HepG2 (cell line): ENCODE measurements around the gene COPS7A. TPM values are rescaled to one million over a fixed set of nuclear protein-coding genes. Genes with fewer than 3 reads are reported as not detected.

Source experiments
- ASH2L ChIP-seq: fragments of 300-600, 200-600 bp; sonication (generic); IDR thresholded peaks from 2 replicates; pipeline ENCODE4 v1.7.0; 2017; ENCODE audit warnings: low read depth, mild to moderate bottlenecking, moderate library complexity, mixed read lengths, low read length; ENCODE audit not compliant: insufficient read length
- ATRX ChIP-seq: sonication (generic); formaldehyde crosslinking; IDR thresholded peaks from 2 replicates; pipeline ENCODE4 v1.4.0; 2020; ENCODE audit warnings: missing genetic modification reagents, borderline replicate concordance
- FOXK1 ChIP-seq: sonication (generic); formaldehyde crosslinking; IDR thresholded peaks from 2 replicates; pipeline ENCODE4 v1.4.0; 2020; ENCODE audit warnings: low read depth, missing genetic modification reagents, borderline replicate concordance
- GZF1 ChIP-seq: sonication (generic); formaldehyde crosslinking; IDR thresholded peaks from 2 replicates; pipeline ENCODE4 v1.5.1; 2020; ENCODE audit warnings: mild to moderate bottlenecking, missing genetic modification reagents
- KDM5A ChIP-seq: fragments of 200-600 bp; sonication (generic); IDR thresholded peaks from 2 replicates; pipeline ENCODE4 v1.7.0; 2018; ENCODE audit warnings: antibody characterized with exemption, mild to moderate bottlenecking, low read length, borderline replicate concordance
- POLR2A ChIP-seq, 2 experiments: IDR thresholded peaks; 2 replicates each; pipeline ENCODE4 v1.6.1; 2011; ENCODE audit warnings: low read depth in 2 of 2, low read length in 2 of 2, mild to moderate bottlenecking in 1 of 2, moderate library complexity in 1 of 2; ENCODE audit not compliant: insufficient read depth in 1 of 2
- POLR2AphosphoS2 ChIP-seq: IDR thresholded peaks from 2 replicates; pipeline ENCODE4 v1.6.1; 2011; ENCODE audit warnings: low read depth, low read length, improper control_type of control experiment
- ZNF264 ChIP-seq: sonication (generic); formaldehyde crosslinking; IDR thresholded peaks from 2 replicates; pipeline ENCODE4 v1.4.0; 2020; ENCODE audit warnings: missing genetic modification reagents
- ZNF777 ChIP-seq: sonication (generic); formaldehyde crosslinking; IDR thresholded peaks from 2 replicates; pipeline ENCODE4 v1.4.0; 2020; ENCODE audit warnings: missing genetic modification reagents
- polyA plus RNA-seq, 8 experiments: library from polyadenylated mRNA; depleted of rRNA in 3 of 8; stranded (reverse) in 7 of 8; unstranded in 1 of 8; fragments of >200 nt; fragmentation: Illumina TruSeq in 4 of 8; extraction: Trizol in 4 of 8; gene quantifications; 2 replicates each; pipeline versions ENCODE4 v1.2.1 to v1.2.3, GENCODE V29; 2011 to 2016; ENCODE audit warnings: low read depth in 4 of 8, missing spikeins in 1 of 8, mixed read lengths in 1 of 8; ENCODE audit not compliant: insufficient read depth in 1 of 8
- total RNA-seq, 5 experiments: library from RNA; depleted of rRNA; stranded (reverse); fragments of >200 nt; fragmentation: Illumina TruSeq; extraction: Trizol; gene quantifications; 2 replicates each; pipeline ENCODE4 v1.2.3, GENCODE V29; 2016; ENCODE audit warnings: low read depth in 1 of 5
- TF ChIP-seq, protein P1 (sequence below): sonication (generic); formaldehyde crosslinking; IDR thresholded peaks from 2 replicates; pipeline ENCODE4 v1.4.0; 2020; ENCODE audit warnings: mild to moderate bottlenecking, missing genetic modification reagents, borderline replicate concordance
- TF ChIP-seq, protein P2 (sequence below): sonication (generic); formaldehyde crosslinking; IDR thresholded peaks from 2 replicates; pipeline ENCODE4 v1.8.1; 2023; ENCODE audit warnings: mild to moderate bottlenecking, inconsistent platforms, moderate library complexity, missing genetic modification reagents, borderline replicate concordance
- TF ChIP-seq, protein P3 (sequence below): sonication (generic); formaldehyde crosslinking; IDR thresholded peaks from 2 replicates; pipeline ENCODE4 v1.4.0; 2020; ENCODE audit warnings: missing genetic modification reagents
- TF ChIP-seq, protein P4 (sequence below): sonication (generic); formaldehyde crosslinking; IDR thresholded peaks from 2 replicates; pipeline ENCODE4 v1.9.0; 2021; ENCODE audit warnings: missing genetic modification reagents, mild to moderate bottlenecking, borderline replicate concordance

Gene COPS7A
- total and polyA plus RNA-seq, 2 of the 13 experiments (the other 11 are each of a cell fraction or from before 2014, with no cell fraction given) = 40.0 to 73.6 TPM

DNA sequence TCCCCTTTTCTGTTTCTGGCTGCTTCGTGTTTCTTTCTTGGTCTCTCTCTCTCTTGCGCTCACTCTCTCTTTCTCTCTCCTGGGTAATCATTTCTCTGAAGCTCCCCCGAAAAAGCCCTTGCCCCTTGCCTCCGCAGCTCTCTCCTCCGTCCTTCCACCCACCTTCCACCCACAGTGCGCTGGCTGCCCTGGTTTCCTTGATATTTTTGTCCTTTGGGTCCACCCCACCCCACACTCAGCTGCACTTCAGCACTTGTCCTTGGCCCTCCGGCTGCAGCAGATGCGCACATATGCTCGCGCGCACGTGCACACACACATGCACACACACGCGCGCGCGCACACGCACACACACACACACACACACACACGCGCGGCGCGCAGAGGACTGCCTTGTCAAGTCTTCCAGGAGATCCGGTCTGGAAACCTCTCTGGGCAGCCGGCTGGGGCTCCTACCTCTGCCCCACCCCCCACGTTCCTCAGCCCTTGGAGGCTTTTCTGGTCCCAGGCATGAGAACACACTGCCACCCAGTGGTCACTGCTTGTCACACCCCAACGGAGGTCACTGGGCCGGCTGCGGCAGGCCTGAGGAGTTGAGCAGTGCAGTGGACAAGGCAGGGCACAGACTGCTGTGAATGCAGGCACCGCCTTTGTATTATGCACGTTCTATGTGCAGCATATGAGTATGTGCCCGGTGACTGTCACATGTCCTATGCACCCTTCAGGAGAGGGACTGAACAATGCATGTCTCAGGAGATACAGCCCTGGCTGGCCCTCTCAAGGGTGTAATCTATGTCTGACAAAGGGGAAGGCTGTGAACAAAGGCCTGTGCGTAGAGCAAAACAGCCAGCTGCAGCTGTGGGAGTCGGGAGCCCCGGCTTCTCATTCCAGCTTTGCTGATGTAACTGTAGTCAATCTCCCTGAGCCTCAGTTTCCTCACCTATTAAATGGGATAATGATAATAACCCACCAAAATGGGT, 55.0 kb downstream of the COPS7A start (continued):
- TF ChIP-seq, protein P1, sequence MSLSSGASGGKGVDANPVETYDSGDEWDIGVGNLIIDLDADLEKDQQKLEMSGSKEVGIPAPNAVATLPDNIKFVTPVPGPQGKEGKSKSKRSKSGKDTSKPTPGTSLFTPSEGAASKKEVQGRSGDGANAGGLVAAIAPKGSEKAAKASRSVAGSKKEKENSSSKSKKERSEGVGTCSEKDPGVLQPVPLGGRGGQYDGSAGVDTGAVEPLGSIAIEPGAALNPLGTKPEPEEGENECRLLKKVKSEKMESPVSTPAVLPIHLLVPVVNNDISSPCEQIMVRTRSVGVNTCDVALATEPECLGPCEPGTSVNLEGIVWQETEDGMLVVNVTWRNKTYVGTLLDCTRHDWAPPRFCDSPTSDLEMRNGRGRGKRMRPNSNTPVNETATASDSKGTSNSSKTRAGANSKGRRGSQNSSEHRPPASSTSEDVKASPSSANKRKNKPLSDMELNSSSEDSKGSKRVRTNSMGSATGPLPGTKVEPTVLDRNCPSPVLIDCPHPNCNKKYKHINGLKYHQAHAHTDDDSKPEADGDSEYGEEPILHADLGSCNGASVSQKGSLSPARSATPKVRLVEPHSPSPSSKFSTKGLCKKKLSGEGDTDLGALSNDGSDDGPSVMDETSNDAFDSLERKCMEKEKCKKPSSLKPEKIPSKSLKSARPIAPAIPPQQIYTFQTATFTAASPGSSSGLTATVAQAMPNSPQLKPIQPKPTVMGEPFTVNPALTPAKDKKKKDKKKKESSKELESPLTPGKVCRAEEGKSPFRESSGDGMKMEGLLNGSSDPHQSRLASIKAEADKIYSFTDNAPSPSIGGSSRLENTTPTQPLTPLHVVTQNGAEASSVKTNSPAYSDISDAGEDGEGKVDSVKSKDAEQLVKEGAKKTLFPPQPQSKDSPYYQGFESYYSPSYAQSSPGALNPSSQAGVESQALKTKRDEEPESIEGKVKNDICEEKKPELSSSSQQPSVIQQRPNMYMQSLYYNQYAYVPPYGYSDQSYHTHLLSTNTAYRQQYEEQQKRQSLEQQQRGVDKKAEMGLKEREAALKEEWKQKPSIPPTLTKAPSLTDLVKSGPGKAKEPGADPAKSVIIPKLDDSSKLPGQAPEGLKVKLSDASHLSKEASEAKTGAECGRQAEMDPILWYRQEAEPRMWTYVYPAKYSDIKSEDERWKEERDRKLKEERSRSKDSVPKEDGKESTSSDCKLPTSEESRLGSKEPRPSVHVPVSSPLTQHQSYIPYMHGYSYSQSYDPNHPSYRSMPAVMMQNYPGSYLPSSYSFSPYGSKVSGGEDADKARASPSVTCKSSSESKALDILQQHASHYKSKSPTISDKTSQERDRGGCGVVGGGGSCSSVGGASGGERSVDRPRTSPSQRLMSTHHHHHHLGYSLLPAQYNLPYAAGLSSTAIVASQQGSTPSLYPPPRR = no peak; the same call in none of the 2 replicates
- peak; percentile 69; the same call in 1 of the 2 replicates for TF ChIP-seq FOXK1 (CRISPR knock-in tag)
- TF ChIP-seq, protein P2, sequence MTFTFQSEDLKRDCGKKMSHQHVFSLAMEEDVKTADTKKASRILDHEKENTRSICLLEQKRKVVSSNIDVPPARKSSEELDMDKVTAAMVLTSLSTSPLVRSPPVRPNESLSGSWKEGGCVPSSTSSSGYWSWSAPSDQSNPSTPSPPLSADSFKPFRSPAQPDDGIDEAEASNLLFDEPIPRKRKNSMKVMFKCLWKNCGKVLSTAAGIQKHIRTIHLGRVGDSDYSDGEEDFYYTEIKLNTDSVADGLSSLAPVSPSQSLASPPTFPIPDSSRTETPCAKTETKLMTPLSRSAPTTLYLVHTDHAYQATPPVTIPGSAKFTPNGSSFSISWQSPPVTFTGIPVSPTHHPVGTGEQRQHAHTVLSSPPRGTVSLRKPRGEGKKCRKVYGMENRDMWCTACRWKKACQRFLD (CRISPR knock-in tag) = no peak
- peak; percentile 49 for TF ChIP-seq ASH2L
- TF ChIP-seq ZNF264 (CRISPR knock-in tag) = no peak
- peak; percentile 45; the same call in 1 of the 2 replicates for TF ChIP-seq KDM5A
- TF ChIP-seq GZF1 (CRISPR knock-in tag) = no peak
- TF ChIP-seq, protein P3, sequence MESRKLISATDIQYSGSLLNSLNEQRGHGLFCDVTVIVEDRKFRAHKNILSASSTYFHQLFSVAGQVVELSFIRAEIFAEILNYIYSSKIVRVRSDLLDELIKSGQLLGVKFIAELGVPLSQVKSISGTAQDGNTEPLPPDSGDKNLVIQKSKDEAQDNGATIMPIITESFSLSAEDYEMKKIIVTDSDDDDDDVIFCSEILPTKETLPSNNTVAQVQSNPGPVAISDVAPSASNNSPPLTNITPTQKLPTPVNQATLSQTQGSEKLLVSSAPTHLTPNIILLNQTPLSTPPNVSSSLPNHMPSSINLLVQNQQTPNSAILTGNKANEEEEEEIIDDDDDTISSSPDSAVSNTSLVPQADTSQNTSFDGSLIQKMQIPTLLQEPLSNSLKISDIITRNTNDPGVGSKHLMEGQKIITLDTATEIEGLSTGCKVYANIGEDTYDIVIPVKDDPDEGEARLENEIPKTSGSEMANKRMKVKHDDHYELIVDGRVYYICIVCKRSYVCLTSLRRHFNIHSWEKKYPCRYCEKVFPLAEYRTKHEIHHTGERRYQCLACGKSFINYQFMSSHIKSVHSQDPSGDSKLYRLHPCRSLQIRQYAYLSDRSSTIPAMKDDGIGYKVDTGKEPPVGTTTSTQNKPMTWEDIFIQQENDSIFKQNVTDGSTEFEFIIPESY (CRISPR knock-in tag) = no peak; the same call in none of the 2 replicates
- no peak for TF ChIP-seq POLR2AphosphoS2
- TF ChIP-seq ATRX (CRISPR knock-in tag) = no peak
- TF ChIP-seq, protein P4, sequence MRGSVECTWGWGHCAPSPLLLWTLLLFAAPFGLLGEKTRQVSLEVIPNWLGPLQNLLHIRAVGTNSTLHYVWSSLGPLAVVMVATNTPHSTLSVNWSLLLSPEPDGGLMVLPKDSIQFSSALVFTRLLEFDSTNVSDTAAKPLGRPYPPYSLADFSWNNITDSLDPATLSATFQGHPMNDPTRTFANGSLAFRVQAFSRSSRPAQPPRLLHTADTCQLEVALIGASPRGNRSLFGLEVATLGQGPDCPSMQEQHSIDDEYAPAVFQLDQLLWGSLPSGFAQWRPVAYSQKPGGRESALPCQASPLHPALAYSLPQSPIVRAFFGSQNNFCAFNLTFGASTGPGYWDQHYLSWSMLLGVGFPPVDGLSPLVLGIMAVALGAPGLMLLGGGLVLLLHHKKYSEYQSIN = no peak
- TF ChIP-seq ZNF777 (CRISPR knock-in tag) = no peak
- TF ChIP-seq POLR2A (IDR thresholded peaks at IDR 0.05; ENCODE audit: insufficient read depth in 1 of 2, low read depth in 2 of 2, low read length in 2 of 2) = 0 out of 4 replicates have a peak, but pooled peaks of 1 of the 2 experiments have one; percentile 33
